Esophagus (tissue), 2 donors: ENCODE results near the gene TUBB2B. TPM values are rescaled to one million over a fixed set of nuclear protein-coding genes. Genes with fewer than 3 reads are reported as not detected.

Experiments used
- H3K27ac ChIP-seq, 2 donors: one replicate each; pipeline ENCODE4 v1.5.1; 2013; ENCODE audit warnings: low read depth in 2 of 2, mild to moderate bottlenecking in 2 of 2, inconsistent platforms in 1 of 2, low read length in 1 of 2, moderate library complexity in 1 of 2
- H3K27me3 ChIP-seq, 2 donors: one replicate each; pipeline ENCODE4 v1.6.1; 2013; ENCODE audit warnings: low read length in 2 of 2, control low read depth in 1 of 2, mild to moderate bottlenecking in 1 of 2; ENCODE audit not compliant: insufficient read depth in 2 of 2, control insufficient read depth in 1 of 2
- H3K36me3 ChIP-seq, 2 donors: one replicate each; pipeline ENCODE4 v1.6.1; 2013; ENCODE audit warnings: low read length in 1 of 2; ENCODE audit not compliant: control insufficient read depth in 2 of 2, insufficient read depth in 2 of 2
- H3K4me1 ChIP-seq, 2 donors: one replicate each; pipeline ENCODE4 v1.6.1; 2013; ENCODE audit warnings: low read length in 1 of 2; ENCODE audit not compliant: control insufficient read depth in 2 of 2, insufficient read depth in 2 of 2
- H3K4me3 ChIP-seq, 2 donors: one replicate each; pipeline ENCODE4 v1.5.1; 2013; ENCODE audit warnings: low read length in 2 of 2, mild to moderate bottlenecking in 2 of 2, low read depth in 1 of 2, moderate library complexity in 1 of 2
- H3K9me3 ChIP-seq, 2 donors: one replicate each; pipeline ENCODE4 v1.6.1; 2013; ENCODE audit warnings: mild to moderate bottlenecking in 2 of 2, low read depth in 1 of 2, low read length in 1 of 2, moderate library complexity in 1 of 2; ENCODE audit not compliant: control insufficient read depth in 2 of 2, insufficient read depth in 1 of 2
- WGBS, 2 donors: extraction: QIAGEN DNeasy Blood & Tissue Kit; methylation state at CpG; one replicate each; pipeline ENCODE4 v1.1.7; 2013; 5-methylcytosine and 5-hydroxymethylcytosine counted together
- polyA plus RNA-seq, 2 donors: library from polyadenylated mRNA; stranded (reverse); fragments of 200-250 nt; gene quantifications; one replicate each; pipeline ENCODE4 v1.2.3, GENCODE V29; 2013
- donor health status: healthy with polysubstance abuse.
- donor health status: Bipolar disorder and iron deficiency.

Gene TUBB2B
- polyA plus RNA-seq, 2 donors: 1.6 to 8.4 TPM

DNA sequence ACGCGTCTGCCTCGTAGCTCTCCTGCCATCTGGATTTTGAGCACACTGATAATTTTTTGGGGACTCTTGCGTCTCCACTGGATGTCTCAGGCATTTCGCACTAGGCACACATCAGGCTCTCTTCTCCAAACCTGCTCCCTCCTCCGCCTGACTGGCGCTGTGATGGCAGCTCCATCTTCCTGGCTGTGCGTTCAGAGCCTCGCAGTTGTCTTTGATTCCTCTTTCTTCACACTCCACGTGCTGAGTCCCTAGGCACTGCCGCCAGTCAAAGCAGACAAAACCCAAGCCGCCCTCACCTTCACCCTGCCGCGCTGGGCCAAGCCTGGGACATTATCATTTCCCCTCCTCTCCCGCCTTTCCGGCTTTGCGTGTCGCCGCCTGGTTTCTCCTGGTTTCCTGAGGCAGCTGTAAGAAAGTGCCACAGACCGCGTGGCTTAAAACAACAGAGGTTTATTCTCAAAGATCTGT is 32.1 kb upstream of the TUBB2B start:
- 0 to 1% methylated on average over 21 of the region's 21 CpGs for WGBS, 2 donors
- H3K36me3 ChIP-seq: peaks cover 0 to 12% of the 10 kb centered on the region in 2 donors
- H3K9me3 ChIP-seq: no peaks in the 10 kb centered on the region
- H3K27me3 ChIP-seq: no peaks in the 10 kb centered on the region
- peak overlapping the region; percentile 68 to 91 for H3K27ac ChIP-seq
- peak overlapping the region; percentile 86 to 98 for H3K4me3 ChIP-seq
- peaks cover 8 to 13% of the 10 kb centered on the region in 2 donors for H3K4me1 ChIP-seq

DNA sequence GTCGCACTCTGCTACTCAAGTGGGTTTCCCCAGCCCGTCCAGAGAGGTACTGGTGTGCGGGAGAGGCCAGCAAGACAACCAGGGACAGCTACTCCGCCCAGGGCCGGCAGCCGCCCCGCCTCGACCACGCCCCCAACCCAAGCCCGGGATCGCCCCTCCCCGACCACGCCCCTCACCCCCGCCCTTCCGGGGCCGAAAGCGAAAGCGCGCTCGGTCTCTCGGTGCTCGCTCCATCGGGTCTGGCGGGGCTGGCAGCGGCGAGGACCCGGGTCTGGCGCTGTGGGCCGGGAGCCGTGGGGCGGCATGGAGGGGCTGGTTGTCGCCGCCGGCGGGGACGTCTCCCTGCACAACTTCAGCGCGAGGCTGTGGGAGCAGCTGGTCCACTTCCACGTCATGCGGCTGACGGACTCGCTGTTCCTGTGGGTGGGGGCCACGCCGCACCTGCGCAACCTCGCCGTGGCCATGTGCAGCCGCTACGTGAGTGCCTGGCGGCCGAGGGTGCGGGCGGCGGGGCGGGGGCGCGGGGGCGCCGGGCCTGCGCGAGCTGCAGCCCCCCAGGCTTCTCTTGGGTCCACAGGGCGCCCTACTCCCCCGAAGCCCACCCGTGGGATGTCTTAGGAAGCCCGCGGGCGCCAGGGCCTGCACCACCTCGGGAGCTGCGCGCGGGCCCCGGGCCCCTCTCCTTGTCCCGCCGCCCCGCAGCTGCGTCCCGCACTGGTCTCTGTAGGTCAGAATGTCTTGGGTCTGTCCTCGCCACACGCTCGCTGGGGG is 31.5 kb upstream of the TUBB2B start, which contains the start of gene PSMG4:
Gene PSMG4 (plus strand): TSS at position 228 of the 771 bp plus-strand sequence. CDS start 76 bp downstream, at position 304.
- 0 to 1% methylated on average over 75 to 80 of the region's 80 CpGs for WGBS, 2 donors
- Histone ChIP-seq H3K9me3 (no peaks in the 10 kb centered on the region), H3K27me3 (no peaks in the 10 kb centered on the region), H3K4me1 (peaks cover 8 to 10% of the 10 kb centered on the region in 2 donors), H3K27ac (peak within 1 kb of the TSS; percentile 68 to 91), H3K4me3 (peak within 1 kb of the TSS; percentile 86 to 98), H3K36me3 (peaks cover 0 to 7% of the 10 kb centered on the region in 2 donors)

DNA sequence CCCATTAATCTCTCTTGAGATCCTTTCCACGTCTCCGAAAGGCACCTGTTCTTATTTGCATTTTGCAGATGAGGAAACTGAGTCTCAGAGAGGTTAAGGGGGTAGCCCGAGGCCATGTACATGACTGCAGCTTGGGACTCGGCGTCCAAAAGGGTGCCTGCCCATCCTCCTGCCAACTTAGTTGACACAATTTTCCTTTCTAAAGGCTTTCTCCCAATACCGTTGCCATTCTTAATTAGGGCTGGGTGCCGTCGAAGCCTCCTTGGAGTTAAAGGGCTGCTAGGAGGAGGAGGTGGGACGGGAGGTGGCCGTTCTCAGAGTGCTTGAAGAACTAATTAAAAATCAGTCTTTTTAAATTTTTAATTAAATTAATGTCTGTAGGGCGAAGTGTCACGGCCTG is 30.7 kb upstream of the TUBB2B start:
- Histone ChIP-seq H3K4me3 (peak overlapping the region; percentile 86 to 98), H3K4me1 (peaks cover 5 to 8% of the 10 kb centered on the region in 2 donors), H3K9me3 (no peaks in the 10 kb centered on the region), H3K36me3 (no peaks in the 10 kb centered on the region), H3K27ac (no peak overlapping the region), H3K27me3 (no peaks in the 10 kb centered on the region)
- 51 to 52% methylated on average over 12 of the region's 12 CpGs for WGBS, 2 donors

DNA sequence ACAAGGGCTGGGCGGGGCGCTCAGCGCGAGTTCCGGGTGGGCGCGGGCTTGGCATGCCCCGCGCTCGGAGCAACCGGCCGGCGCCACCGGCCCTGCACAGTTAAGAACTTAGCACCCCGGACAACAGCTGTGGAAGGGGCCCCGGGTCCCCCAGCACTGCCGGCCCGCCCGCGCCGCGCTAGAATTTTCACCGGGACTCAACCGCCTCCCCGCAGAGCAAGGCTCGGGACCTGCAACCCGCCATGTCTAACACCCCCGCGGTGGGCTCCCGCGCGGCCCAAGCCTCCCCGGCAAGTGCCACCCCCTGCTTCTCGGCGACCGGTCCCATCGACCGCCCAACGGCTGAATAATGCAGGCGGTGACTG is 26.1 kb upstream of the TUBB2B start:
- H3K4me1 ChIP-seq: no peaks in the 10 kb centered on the region
- no peaks in the 10 kb centered on the region for H3K9me3 ChIP-seq
- H3K36me3 ChIP-seq: no peaks in the 10 kb centered on the region
- H3K4me3 ChIP-seq: no peak overlapping the region
- H3K27ac ChIP-seq: no peak overlapping the region
- H3K27me3 ChIP-seq: no peaks in the 10 kb centered on the region
- 97 to 98% methylated on average over 25 to 40 of the region's 40 CpGs for WGBS, 2 donors

DNA sequence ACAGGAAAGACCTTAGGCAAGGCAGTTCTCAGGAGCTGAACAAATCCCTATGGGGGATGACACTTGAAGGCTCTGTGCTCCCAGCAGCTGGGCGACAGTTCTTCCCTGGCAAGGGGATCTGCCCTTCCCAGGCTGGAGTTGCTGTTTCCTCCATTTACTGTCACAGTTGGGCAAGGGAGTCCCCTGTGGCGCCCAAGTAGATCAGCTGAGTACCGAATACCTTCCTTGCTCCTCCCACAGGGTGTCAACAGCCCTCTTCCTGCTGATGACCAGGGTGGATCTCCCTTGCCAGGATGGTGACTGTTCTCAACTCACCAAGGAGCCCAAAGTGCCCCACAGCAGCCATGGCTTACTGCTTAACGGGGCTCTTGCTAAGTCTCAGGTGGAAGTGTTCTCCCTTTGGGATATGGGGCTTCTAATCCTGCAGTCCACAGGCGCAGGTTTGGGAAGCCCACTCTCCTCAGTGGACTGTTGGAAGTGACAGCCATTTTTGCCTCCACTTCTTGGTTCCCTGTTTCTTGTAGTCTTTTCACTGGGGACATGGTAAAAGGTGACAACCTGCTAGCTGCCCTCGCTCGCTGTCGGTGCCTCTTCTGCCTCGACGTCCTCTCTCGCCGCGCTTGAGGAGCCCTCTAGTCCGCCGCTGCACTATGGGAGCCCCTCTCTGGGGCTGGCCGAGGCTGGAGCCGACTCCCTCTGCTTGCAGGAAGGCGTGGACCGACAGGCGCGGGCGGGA is 25.6 kb upstream of the TUBB2B start:
- H3K27ac ChIP-seq: no peak overlapping the region
- H3K27me3 ChIP-seq: no peaks in the 10 kb centered on the region
- no peaks in the 10 kb centered on the region for H3K36me3 ChIP-seq
- no peaks in the 10 kb centered on the region for H3K9me3 ChIP-seq
- no peak overlapping the region for H3K4me3 ChIP-seq
- 93 to 95% methylated on average over 22 of the region's 22 CpGs for whole genome bisulfite sequencing, 2 donors
- peaks cover 0 to 2% of the 10 kb centered on the region in 2 donors for H3K4me1 ChIP-seq

DNA sequence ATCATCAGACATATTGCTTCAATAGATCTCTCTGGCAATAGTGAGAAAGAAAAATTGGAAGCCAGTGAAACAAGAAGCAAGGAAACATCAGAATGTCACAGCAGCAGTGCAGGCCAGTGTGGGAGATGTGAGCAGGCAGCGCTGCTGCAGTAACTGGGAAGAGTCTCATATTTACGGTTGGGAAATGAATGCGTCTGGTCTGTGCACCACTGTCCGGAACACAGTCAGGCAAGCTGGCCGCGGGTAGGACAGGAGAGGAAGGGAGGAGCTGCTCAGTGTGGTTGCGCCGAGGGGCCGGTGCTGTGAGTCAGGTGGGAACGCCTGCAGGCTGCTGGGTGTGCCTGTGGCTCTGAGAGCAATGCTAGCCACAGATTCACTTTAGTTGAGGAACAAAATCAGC is 24.9 kb upstream of the TUBB2B start:
- H3K4me1 ChIP-seq: peaks cover 0 to 2% of the 10 kb centered on the region in 2 donors
- H3K9me3 ChIP-seq: no peaks in the 10 kb centered on the region
- no peaks in the 10 kb centered on the region for H3K27me3 ChIP-seq
- H3K27ac ChIP-seq: no peak overlapping the region
- H3K4me3 ChIP-seq: no peak overlapping the region
- H3K36me3 ChIP-seq: no peaks in the 10 kb centered on the region
- WGBS, 2 donors: 86 to 93% methylated on average over 10 of the region's 10 CpGs

DNA sequence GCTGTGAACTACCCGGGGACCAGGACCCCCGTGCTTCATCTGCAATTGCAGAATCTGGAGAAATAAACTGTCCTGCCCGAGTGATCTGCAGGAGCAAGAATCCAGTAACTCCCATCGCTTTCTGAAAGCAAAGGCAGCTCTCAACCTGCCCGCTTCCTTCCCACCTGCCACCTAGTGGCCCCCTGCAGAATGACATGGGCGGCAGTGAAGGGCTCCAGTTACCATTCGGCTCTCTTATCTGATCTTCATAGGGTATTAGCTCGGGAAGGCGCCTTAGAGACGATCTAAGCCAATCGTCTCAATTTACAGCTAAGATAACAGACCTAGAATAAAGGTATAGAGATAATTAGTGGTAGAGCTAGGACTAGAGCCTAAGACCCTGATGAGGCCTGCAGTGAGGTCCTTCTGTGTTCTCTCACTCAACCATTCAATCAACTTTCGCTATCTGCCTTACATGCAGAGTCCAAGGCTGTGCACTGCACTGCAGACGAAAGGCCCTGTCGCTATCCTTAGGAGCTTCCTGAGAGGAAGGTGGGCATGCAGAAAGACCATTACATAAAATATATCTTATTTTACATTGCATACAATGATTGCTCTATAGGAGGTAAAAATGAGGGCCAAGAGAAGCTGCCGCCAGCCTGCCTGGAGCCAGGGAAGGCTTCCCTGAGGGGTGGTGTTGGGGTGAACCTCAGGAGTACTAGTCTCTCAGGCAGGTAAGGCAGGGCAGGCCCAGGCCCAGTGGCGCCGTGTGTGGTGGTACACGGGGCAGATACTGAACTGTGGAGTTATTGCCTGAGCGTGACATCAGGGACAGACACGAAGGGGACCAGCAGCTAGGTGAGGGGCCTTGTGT is 24.2 kb upstream of the TUBB2B start:
- Histone ChIP-seq H3K4me3 (no peak overlapping the region), H3K9me3 (no peaks in the 10 kb centered on the region), H3K27ac (no peak overlapping the region), H3K4me1 (peaks cover 0 to 2% of the 10 kb centered on the region in 2 donors), H3K27me3 (no peaks in the 10 kb centered on the region), H3K36me3 (no peaks in the 10 kb centered on the region)
- WGBS, 2 donors: 35 to 39% methylated on average over 20 of the region's 20 CpGs

DNA sequence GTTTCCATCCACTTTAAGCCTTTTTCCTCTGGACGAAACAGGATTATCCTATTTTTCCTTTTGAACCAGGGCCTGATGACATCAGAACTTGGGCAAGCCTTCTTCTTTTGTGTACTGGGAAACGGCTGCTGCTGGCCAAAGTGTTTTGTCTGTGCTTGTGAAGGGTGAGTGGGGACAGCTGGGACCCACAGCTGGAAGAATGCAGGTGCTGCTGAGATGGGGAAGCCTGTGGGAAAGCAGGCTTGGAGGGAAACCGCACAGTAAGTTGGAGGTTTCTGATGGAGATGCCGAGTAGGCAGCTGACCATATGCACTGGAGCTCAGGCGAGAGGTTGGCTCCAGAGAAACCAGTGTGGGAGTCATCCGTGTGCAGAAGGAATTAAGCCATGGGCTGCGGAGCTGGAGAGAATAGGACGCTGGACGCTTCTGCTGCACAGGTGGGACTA is 22.8 kb upstream of the TUBB2B start:
- Histone ChIP-seq H3K36me3 (no peaks in the 10 kb centered on the region), H3K4me1 (peaks cover 0 to 2% of the 10 kb centered on the region in 2 donors), H3K27ac (no peak overlapping the region), H3K27me3 (no peaks in the 10 kb centered on the region), H3K4me3 (no peak overlapping the region), H3K9me3 (no peaks in the 10 kb centered on the region)
- 79 to 80% methylated on average over 9 of the region's 9 CpGs for WGBS, 2 donors

DNA sequence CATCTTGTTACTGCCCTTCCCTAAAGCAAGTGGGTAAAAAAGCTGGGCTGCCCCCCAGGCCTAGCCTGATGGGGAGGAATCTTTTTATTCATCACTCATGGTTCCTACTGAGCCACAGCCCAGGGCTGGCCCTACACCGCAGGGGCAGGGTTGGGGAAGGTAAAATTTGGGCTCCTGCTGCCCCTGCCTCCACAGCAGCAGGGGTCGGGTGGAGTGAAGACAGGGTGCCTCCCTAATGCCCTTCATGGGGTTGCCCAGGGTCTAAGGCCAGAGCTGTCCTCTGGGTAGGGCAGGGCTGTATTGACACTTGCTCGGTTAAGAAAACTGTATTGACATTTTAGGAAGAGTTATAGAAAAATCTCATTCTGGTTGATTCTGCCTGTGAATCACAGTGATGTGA is 22.4 kb upstream of the TUBB2B start:
- Histone ChIP-seq H3K9me3 (no peaks in the 10 kb centered on the region), H3K4me1 (peaks cover 0 to 2% of the 10 kb centered on the region in 2 donors), H3K27ac (no peak overlapping the region), H3K36me3 (no peaks in the 10 kb centered on the region), H3K4me3 (no peak overlapping the region), H3K27me3 (no peaks in the 10 kb centered on the region)
- WGBS, 2 donors: 92 to 96% methylated on average over 3 of the region's 3 CpGs
